ENCODE measurements around the gene ATP5PB.

Gene ATP5PB

GRCh38 chr1:111509997-111510375 is 60.7 kb downstream of the ATP5PB start:
- no peak for DNase-seq

- no peak for DNase-seq
Measured at GRCh38 chr1:111511370-111511769, 62.1 kb downstream of the ATP5PB start.
